ENCODE measurements around the gene LDB2.

The LDB2 gene

DNA sequence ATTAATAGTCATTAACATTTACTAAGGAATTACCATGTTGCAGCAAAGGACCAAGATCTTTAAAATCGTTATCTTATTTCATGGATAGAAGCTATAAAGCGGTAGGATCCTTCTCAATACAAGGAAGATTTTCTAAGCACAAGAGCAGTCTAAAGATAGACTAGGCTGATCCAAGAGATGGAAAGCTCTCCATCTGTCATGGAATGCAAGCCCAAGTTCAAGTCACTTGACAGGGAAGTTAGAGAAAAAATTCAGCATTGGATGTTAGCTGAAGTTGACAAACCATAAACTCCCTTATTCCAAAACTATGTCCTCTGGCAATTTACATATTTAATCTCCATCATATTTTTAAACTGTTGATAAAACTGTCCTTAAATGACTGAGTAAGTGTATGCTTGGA is 177.7 kb downstream of the LDB2 start:
- no peak for DNase-seq

DNA sequence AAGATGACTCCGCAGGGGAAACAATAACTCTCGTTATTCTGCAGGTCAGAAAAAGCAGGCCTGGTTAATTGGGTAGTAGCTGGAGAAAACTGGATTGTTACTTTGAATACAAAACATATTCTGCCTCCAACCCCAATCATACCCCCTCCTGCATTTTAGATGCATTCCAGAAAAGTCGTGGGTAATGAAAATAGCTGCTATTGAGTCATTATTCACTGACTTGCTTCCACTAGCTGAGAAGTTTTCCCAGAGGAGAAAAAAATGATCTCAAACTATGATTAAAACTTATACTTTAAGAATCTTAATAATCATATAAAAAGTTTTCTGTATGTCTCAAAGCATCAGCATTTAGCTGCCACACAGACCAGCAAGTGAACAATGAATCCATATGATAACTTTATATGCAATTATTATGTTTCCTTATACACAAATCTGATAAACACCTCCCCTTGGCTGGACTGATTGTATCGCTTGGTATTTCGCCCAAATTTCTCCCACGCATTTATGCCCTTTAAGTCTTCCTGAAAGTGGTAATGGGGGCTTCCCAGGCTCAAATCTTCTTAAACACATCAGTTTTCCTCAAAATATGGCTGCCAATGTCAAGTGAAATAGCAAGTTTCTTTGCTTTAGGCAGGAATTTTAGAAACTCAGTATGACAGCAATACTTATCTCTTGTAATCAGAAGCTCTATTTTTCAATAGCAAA is 181.0 kb downstream of the LDB2 start:
- DNase-seq, result peak; percentile 49

DNA sequence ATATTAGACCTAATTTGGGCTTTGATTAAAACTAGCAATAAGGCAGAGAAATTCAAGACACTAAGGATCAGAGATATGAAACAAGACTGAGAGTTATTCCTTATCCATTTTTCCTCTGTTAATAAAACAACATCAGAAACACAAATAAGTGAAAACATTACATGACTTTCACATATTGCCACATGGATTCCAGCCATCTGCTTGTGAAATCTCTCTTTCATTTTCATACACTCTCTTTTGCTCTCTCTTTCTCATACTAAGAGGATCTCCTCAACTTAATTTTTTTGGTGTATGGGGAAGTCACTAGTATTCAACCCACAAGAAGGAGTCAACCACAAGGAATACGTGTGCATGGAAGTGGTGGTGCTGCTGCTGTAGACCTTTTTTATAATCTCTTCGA is 183.0 kb downstream of the LDB2 start:
- no peak for DNase-seq

DNA sequence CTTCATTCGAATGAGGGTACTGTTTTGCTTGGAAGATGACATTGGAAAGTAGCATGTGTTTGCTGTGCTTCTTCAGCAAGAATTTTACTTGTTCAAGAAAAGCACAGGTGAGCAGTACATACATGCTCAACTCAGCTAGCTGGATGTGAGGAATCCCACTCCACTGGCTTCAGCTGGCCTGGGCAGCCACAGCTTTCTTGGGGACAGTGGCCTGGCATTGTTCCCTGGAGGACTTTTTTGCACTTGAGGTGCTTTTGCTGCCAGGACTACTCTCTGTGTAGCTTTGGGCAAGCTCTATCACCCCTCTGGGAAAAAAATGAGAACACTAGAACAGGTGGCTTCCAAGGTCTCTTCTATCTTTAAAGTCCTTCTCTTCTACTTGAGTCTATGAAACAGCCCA is 184.3 kb downstream of the LDB2 start:
- no peak for DNase-seq

DNA sequence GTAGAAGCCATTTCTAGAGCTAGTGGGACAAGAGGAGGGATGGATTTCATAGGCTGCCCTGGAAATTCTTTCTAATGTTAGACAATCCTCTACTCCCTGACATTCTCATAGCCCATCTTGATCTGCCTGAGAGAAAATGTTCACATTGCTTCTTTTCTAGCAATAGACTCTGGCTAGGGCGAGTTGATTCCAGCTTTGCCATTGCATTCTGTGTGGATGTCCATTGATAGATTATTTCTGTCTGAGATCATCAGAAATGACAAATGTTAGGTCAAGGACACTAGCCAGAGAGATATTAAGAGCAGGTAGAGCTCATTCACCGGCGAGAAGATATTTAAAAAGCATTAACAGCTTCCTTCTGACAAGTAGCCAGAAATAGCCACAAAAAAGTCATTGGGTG is 184.7 kb downstream of the LDB2 start:
- DNase-seq, result no peak

DNA sequence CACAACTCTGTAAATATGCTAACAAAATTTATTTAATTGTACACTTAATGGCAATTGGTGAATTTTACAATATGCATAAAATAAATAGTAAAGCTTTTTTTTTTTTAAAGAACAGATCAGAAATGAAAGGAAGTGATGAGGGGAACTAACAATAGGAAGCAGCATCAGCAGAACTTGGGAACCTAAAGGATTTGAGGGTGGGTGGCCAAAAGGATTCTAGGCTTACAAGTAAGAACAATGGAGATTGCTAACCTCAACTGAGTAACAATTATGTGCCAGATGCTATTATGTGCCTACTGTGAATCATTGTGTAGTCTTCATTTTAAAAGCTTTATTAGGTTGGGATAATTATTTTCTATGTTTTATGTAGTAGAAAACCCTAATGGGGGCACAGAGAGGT is 185.2 kb downstream of the LDB2 start:
- no peak for DNase-seq

DNA sequence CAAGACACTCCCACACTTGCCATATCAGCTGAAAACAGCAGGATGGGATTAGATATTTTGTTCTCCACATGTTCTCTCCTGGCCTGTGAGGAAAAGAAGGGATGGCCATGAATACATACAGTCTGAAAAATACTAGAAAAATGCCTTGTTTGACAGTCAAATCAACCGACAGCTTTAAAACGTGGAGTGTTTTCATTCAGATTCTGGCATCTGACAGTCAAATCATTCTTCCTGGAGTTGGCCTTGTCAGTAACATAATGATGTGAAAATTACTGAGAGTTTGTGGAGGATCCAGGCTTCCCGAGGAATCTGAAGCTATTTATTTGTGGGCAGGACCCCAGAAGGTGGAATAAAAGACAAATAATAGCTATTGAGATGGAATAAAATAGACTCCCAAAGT is 188.2 kb downstream of the LDB2 start:
- no peak for DNase-seq

DNA sequence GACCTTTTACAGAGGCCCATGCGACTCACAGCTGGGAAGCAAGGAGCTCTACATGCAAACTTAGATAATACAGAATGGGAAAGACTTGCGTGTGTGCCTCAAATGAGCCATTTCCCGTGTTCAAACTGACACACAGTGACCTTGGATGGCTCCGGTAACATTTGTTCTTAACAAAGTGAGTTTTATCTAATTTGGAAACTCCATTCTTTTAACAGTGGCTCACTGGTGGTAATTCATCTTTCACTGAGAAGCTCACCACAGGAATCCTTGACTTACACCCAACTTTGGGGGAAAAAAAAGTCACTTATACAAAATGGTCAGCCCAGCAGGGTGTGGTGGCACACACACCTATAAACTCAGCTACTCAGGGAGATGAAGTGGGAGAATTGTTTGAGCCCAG is 190.6 kb downstream of the LDB2 start:
- DNase-seq, result peak; percentile 55

DNA sequence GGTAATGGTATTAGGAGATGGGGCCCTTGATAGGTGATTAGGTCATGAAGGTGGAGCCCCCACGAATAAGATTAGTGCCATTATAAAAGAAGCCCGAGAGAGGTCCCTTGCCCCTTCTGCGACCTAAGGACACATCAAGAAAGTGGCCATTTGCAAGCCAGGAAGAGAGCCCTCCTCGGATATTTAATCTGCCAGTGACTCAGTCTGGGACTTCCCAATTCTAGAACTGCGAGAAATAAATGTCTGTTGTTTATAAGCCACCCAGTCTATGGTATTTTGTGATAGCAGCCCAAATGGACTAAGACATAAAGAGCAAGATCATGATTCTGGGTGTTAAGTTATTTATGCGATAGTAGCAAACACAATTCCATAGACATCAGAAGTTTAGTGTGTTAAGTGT is 192.2 kb downstream of the LDB2 start:
- DNase-seq, result no peak

DNA sequence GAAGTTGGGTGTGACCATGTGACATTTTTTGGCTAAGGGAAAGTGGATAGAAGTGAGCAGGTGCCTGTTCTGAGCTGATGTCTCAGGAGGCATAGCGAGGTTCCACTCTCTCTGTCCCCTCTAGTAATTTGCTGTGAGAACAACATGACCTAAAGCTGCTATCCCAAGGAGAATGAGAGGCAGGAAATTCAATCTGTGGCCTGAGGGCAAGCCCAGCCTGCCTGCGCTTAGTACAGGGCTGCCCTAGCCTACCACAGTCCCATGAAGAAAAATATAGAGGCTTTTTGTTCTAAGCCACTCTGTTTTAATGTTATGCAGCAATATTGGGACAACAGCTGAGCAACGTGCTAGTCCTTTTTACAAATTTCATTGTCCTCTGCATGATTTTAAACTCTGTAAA is 193.1 kb downstream of the LDB2 start:
- no peak for DNase-seq

DNA sequence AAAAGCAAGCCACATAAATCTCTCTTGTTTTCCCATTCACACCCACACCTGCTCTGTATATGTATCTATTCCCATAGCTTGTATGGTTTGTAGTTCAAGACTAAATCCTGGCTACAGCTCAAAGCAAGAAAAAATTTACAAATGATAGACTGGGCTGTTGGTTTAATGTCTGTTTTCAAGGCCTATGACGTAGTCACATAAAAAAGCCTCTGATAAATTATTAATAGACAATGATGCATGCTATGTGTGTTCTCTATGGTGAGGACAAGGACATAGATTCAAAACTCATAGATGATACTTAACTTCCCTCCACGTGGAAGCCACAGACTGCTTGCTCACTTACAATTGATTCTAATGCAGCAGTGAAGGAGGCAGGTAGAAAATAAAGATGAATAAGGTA is 194.0 kb downstream of the LDB2 start:
- no peak for DNase-seq

DNA sequence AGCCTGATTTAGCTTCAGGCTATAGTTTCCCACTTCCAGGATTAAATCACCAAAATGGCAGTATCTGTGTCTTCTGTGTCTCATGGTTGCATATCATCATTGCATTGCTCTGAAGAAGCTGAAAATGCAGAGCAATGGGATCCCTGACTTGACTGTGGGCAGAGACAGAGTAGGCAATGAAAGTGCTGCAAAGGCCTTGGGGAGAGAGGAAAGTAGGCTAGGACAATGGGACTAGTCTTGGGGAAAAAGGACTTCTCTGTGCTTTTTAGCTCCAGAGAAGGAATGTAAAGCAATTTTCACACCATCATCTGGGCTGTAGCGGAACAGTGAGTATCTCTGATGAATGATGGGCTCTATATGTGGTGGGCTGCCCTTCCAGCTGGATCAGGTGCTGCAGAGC is 202.5 kb downstream of the LDB2 start:
- DNase-seq, result no peak

DNA sequence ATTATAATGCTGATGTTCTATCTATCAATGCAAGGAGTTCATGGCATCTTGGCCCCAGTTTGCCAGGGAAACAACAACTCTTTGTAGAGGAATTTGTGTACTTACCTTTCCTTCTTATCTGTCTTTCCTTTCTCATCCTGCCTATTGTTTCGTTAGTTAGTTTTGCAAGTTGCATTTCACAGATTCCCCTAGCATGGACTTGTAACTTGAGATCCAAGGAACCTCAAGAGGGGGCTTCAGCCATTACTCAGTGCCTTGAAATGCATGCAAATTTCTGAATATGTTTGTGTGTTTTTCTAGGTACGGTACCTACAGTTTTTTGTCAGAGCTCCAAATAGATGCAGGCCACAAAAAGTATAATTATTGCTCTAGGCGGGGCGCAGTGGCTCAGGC is 203.6 kb downstream of the LDB2 start:
- DNase-seq, result no peak

DNA sequence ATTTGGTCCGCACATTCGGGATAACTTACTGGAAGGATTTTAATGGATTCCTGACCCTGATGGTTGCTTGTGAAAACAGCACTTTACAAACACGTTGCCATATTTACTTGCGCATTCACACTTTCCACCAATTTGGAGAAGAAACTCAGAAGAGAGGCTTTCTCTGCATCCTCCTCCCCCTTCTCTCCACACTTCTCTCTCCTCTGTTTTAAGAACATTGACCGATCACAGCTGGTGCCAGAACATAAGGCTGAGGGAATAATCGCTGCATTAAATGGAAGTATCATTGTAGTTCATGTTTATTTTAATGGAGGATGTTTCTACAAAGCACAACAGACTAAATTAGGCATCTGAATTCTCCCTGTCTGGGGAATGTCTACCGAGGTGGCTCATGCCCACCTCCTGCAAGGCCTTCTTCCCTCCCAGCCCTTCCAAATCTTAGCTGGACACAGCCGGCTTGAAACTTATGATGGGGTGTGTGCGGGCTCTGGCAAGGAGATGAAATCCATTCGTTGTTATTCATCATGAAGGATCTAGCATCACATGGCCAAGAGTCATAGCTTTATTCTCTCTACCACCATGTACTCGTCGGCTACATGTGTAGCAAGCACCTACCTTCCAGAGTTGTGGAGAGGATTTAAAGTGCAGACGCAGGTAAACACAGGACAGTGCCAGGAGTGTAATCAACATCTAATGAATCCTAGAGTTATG is 204.1 kb downstream of the LDB2 start:
- no peak for DNase-seq

DNA sequence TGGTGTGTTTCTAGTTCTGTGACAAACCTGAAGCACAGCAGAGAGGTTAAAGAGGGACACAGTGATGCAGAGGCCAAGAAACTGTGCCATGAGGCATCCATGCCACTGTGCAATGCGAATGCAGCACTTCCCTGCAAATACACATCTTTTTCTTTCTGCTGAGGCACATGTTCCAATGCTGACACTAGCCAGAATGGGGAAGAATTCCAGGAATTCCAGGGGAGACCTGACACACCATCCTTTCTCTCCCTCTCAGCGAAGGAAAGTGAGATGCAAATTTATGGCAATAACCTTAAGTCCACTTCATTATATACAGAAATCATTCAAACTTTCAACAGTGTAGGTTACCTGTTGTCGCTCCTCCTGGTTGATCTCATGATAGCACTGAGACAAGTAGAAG is 204.8 kb downstream of the LDB2 start:
- DNase-seq, result peak; percentile 57

DNA sequence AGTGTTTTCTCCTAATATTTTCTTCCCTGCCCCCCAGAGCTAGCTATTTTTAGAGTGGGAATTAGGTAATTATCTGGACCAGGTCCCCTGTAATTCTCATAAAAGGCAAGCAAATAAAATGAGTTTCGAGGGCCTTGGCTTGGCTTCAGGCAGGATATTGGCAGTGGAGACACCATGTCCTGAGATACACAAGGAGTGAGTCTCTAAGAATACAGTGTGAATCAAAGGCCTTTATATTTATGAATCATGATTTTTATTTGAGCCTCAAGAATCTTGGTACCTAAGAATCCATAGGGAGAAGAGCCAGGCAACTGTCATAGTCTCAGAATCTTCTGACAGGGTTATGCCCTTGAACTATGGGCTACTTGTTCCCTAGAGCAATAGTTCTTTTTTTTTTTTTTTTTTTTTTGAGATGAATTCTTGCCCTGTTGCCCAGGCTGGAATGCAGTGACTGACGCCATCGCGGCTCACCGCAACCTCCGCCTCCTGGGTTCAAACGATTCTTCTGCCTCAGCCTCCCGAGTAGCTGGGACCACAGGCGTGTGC is 205.4 kb downstream of the LDB2 start:
- DNase-seq, result no peak

DNA sequence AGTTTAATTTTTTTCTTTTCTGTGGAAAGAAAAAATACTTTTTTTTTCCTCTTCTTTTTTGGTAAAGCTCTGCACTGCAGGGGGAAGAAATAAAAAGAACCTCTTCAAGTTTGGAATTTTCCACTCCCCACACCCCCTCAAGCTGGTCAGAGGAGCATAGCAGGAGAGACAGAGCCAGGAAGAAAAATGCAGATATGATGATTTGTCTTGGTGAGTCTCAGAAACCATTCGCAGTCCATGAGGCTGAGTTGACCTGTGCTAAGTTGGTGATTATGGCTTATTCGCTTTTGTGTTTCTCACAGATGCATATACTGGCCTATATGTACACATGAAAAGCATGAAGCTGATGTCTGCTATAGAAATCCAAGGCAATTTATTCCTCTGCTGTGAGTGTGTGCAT is 205.9 kb downstream of the LDB2 start:
- peak; percentile 43 for DNase-seq

DNA sequence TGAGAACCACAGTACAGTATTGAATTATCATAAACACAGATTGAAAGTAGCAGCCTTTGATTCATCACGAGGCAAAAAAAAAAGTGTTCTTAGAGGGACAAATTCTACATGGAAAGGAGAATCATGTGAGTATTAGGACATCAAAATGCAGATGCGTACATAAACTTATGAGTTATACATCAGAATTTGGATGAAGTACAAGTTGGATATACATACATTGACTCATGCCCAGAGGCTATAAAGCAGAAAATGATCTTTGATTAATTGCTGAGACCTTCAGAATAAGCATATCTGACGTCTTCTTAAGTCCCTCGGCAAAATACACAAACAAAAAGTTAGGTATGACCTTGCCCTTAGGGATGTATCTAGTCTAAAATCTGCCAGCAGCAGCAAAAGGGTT is 206.4 kb downstream of the LDB2 start:
- DNase-seq, result peak; percentile 68

DNA sequence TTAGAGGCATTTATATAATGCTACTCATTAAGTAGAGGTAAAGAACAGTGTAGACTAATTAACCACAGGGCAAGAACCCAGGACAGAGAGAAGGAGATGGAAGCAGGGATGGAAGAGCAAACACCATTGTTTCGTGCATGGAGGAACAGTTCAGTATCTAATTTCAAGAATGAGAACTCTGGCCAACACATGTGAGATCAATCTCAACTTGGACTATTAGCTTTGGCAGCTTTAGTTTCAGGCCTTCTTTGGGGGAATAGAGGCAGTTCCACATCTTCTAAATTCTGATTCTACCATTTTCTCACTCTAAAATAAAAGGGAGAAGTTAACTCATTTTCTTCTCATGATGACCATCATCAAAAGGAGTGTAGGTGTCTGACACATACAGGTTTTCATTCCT is 207.0 kb downstream of the LDB2 start:
- DNase-seq, result no peak

DNA sequence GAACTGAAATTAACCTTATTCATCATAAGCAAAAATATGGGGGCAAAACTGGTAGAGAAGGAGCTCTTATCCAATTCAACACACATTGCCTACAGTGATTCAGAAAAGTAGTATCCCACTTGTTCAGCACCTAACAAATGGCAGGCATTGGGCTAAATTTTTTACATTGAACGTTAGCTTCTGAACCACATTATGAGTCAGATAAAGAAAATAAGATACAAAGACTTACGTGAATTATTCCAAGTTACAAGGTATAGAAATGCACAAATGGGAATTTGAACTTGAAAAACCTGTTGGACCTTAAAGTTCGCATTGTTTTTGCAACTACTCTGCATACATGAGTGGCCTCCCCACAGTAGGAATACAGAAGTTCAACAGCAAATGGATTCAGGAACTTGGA is 210.6 kb downstream of the LDB2 start:
- no peak for DNase-seq

DNA sequence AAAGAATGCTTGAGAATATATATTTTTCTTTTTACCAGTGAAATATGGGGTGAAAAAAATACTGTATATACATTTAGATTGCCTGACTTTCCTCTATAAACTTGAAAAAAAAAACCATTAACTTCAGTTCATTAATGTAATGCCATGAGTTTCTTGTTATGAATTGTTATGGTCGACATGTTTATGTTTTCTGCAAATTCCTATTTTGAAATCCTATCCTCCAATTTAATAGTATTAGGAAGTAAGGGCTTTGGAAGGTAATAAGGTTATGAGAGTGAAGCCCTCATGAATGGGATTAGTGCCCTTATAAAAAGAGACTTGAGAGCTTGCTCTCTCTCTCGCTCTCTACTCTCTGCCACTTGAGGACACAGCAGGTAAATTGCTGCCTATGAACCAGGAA is 211.4 kb downstream of the LDB2 start:
- DNase-seq, result no peak

DNA sequence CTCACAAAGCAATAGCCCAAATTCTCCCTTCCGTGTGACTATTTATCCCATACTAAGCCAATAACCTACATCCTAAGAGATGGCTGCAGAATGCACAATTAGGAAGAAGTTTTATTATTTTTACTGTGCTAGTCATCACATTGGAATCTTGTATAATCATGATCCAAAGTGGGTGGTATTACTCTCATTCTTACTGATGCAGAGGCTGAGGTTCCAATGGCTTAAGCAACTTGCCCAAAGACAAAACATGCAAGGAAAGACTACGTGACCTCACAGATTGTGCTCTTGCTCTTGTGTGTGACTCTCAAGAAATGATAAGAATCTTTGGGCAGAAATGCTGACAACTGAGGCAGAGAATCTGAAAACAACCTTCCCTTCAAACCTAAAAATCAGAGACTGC is 212.2 kb downstream of the LDB2 start:
- DNase-seq, result peak; percentile 94

DNA sequence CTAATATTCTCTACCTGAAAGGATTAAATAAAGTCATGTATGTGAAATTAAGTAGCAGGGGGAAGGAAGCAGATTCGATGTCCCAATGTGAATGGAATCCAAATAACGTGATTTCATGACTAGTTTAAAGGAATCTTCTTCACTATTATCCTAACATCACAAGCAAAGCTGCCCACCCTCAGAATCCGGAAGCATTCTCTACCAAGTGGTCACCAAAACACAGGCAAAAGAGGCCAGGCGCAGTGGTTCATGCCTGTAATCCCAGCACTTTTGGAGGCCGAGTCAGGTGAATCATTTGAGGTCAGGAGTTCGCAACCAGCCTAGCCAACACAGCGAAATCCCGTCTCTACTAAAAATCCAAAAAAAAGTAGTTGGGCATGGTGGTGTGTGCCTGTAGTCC is 212.9 kb downstream of the LDB2 start:
- DNase-seq, result peak; percentile 49

DNA sequence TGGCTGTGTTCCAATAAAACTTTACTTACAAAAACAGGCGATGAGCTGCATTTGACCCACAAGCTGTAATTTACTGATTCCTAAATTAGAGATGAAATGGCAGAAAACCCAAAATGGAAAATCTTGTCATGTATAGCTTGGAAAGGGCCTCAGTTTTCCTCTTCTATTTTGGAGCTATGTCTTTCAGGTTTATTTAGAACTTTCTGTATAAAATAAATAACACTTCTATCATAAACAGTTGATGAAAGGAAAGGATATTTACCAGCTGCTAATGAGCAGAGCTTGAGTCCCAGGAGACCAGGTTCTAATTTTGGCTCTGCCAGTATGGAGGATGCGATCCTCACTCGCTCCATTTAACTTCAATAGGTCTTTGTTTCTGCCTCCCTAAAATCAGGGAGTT is 213.5 kb downstream of the LDB2 start:
- DNase-seq, result no peak
